BJ (cell line): ENCODE results near the gene GALNT13. TPM values are rescaled to one million over a fixed set of nuclear protein-coding genes. Genes with fewer than 3 reads are reported as not detected.

ENCODE experiments used
- CTCF ChIA-PET: fragments of 350-600 bp; formaldehyde crosslinking; extraction: SDS; loops from one replicate; lab custom pipeline; 2021; ENCODE audit warnings: antibody characterized with exemption, inconsistent platforms; lab: Yijun Ruan, JAX
- POLR2A ChIA-PET: fragments of 300-600 bp; sonication (Branson Sonifier 250); formaldehyde crosslinking; extraction: SDS; loops from one replicate; lab custom pipeline; 2021; ENCODE audit warnings: antibody characterized with exemption; lab: Charles Lee
- DNase-seq: peaks from one replicate; pipeline ENCODE4 v3.0.0-alpha.2; 2011; ENCODE audit warnings: low read depth
- H3K27me3 ChIP-seq: 2 replicates; pipeline ENCODE4 v1.6.0; 2011; ENCODE audit warnings: low read length; ENCODE audit not compliant: control insufficient read depth, insufficient read depth
- H3K36me3 ChIP-seq: 2 replicates; pipeline ENCODE4 v1.5.1; 2011; ENCODE audit warnings: low read length; ENCODE audit not compliant: control insufficient read depth, insufficient read depth
- H3K4me3 ChIP-seq: 2 replicates; pipeline ENCODE4 v1.5.1; 2011; ENCODE audit warnings: low read depth, mild to moderate bottlenecking, control low read depth, low read length
- CTCF ChIP-seq: IDR thresholded peaks from 2 replicates; pipeline ENCODE4 v1.5.1; 2011; ENCODE audit warnings: low read depth, mild to moderate bottlenecking, control low read depth, inconsistent platforms, low read length, moderate library complexity; ENCODE audit not compliant: insufficient read depth
- polyA plus RNA-seq: library from polyadenylated mRNA; depleted of rRNA; stranded (reverse); fragments of >200 nt; gene quantifications from 2 replicates; pipeline ENCODE4 v1.2.3, GENCODE V29; 2011

Gene GALNT13
- polyA plus RNA-seq, 1 experiment, result not detected

- TF ChIP-seq CTCF, result no peak
Measured at GRCh38 chr2:154403242-154403790, 531.6 kb downstream of the GALNT13 start.

DNA sequence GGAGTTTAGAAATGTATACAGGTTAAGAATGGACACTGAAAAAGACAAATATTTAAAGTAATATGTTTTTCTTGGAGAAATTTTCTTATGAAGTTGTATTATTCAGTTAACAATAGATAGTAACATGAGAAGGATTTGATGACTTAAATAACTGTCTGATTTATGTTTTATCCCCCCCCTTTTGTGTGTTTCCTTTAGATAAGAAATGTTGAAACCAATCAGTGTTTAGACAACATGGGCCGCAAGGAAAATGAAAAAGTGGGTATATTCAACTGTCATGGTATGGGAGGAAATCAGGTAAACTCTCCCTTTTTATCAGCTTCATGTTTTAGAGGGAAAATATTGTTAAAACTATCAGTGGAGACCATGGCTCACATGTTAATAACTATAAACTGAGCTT is 537.1 kb downstream of the GALNT13 start:
- no peak overlapping the region for H3K4me3 ChIP-seq
- DNase-seq, result no peak
- ChIA-PET POLR2A (no interaction called here), CTCF (no interaction called here)
- no peaks in the 10 kb centered on the region for H3K27me3 ChIP-seq
- H3K36me3 ChIP-seq, result no peaks in the 10 kb centered on the region
- no peak for TF ChIP-seq CTCF

More at GRCh38 chr2:154403242-154403790, 531.6 kb downstream of the GALNT13 start:
- Histone ChIP-seq H3K4me3 (no peak overlapping the region), H3K36me3 (no peaks in the 10 kb centered on the region), H3K27me3 (no peaks in the 10 kb centered on the region)
- DNase-seq, result no peak
- CTCF ChIA-PET, result interaction anchor here (0.7 kb wide), 1 partner anchor 898 kb away, joined by 3 read pairs; no protein-coding TSS in a partner anchor
- POLR2A ChIA-PET, result no interaction called here

DNA sequence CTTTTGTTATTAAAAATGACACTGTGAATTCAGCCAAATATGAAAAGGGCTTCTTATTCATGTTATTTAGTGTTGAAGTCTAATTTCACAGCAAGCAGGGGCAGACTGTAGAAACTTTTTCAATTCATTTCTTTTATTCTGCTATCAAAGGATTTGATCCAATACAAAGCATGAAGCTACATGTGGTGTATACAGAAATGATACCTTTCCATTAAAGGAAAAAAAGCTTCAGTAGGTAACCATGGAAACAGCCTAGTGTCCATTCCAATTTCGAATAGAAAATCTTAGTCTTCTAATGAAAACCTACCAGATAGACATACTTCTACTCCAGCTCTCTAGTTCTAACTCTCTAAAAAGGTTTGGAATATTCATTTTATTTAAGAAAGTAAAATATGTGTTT is 550.5 kb downstream of the GALNT13 start:
- ChIA-PET CTCF (no interaction called here), POLR2A (no interaction called here)
- H3K27me3 ChIP-seq, result no peaks in the 10 kb centered on the region
- no peaks in the 10 kb centered on the region for H3K36me3 ChIP-seq
- no peak for TF ChIP-seq CTCF
- no peak overlapping the region for H3K4me3 ChIP-seq
- DNase-seq, result no peak

- no peak for TF ChIP-seq CTCF
- Histone ChIP-seq H3K4me3 (no peak overlapping the region), H3K27me3 (no peaks in the 10 kb centered on the region), H3K36me3 (no peaks in the 10 kb centered on the region)
- DNase-seq, result no peak
- POLR2A ChIA-PET, result no interaction called here
- CTCF ChIA-PET, result no interaction called here
Measured at GRCh38 chr2:154425994-154426393, 554.3 kb downstream of the GALNT13 start.

GRCh38 chr2:154427453-154427852 is 555.7 kb downstream of the GALNT13 start:
- ChIA-PET POLR2A (no interaction called here), CTCF (interaction anchor here (1.7 kb wide), 1 partner anchor 11 kb away, joined by 6 read pairs; no protein-coding TSS in a partner anchor)
- no peak for TF ChIP-seq CTCF
- no peak for DNase-seq
- no peak overlapping the region for H3K4me3 ChIP-seq
- H3K27me3 ChIP-seq, result no peaks in the 10 kb centered on the region
- H3K36me3 ChIP-seq, result no peaks in the 10 kb centered on the region
